Panc1 (cell line): ENCODE results near the gene DGCR6. TPM values are rescaled to one million over a fixed set of nuclear protein-coding genes. Genes with fewer than 3 reads are reported as not detected.

Experiments used
- ATAC-seq: fragments of 200-7000 bp; cut with Tn5 transposase; 2 replicates; pipeline ENCODE4 v1.9.1; 2020; ENCODE audit warnings: mild to moderate bottlenecking, moderate library complexity
- BruUV-seq: library from RNA; stranded (reverse); fragments of 400-500 nt; replicated peaks from 2 replicates; lab custom pipeline; 2021; lab: Mats Ljungman, UMichigan
- CTCF ChIA-PET: fragments of 300-600 bp; sonication (Branson Sonifier 250); formaldehyde crosslinking; loops from one replicate; lab custom pipeline; 2022; ENCODE audit warnings: antibody characterized with exemption; lab: Charles Lee
- POLR2A ChIA-PET: fragments of 300-600 bp; sonication (Branson Sonifier 250); formaldehyde crosslinking; loops from one replicate; lab custom pipeline; 2022; ENCODE audit warnings: antibody characterized with exemption; lab: Charles Lee
- DNase-seq: peaks from one replicate; pipeline ENCODE4 v3.0.0-alpha.2; 2010; ENCODE audit warnings: low read depth, low spot score
- H3K27ac ChIP-seq: 2 replicates; pipeline ENCODE4 v1.5.1; 2011; ENCODE audit warnings: mild to moderate bottlenecking, low read length, inconsistent platforms
- H3K27me3 ChIP-seq: fragments of 200-500 bp; sonication (Bioruptor generic); 2 replicates; pipeline ENCODE4 v1.6.0; 2014; ENCODE audit warnings: low read length, inconsistent platforms; ENCODE audit not compliant: control insufficient read depth, insufficient read depth
- H3K36me3 ChIP-seq: fragments of 200-500 bp; sonication (Bioruptor generic); 2 replicates; pipeline ENCODE4 v1.5.1; 2014; ENCODE audit warnings: inconsistent platforms, mild to moderate bottlenecking, low read length, moderate library complexity; ENCODE audit not compliant: control insufficient read depth, insufficient read depth
- H3K4me1 ChIP-seq: 2 replicates; pipeline ENCODE4 v1.5.1; 2011; ENCODE audit warnings: inconsistent platforms, mild to moderate bottlenecking, low read length, moderate library complexity; ENCODE audit not compliant: control insufficient read depth, insufficient read depth
- H3K4me3 ChIP-seq, 2 experiments: 2 replicates each; pipeline ENCODE4 v1.5.1; 2011 to 2012; ENCODE audit warnings: low read depth in 2 of 2, low read length in 2 of 2, mild to moderate bottlenecking in 2 of 2, inconsistent platforms in 1 of 2, moderate library complexity in 1 of 2
- H3K9me3 ChIP-seq: fragments of 200-500 bp; sonication (Bioruptor generic); 2 replicates; pipeline ENCODE4 v1.5.1; 2014; ENCODE audit warnings: low read depth, mild to moderate bottlenecking, inconsistent platforms, low read length, moderate library complexity; ENCODE audit not compliant: control insufficient read depth, insufficient read depth
- CTCF ChIP-seq: fragments of 450-650 bp; IDR thresholded peaks from 2 replicates; pipeline ENCODE4 v1.5.1; 2017; ENCODE audit warnings: mild to moderate bottlenecking
- POLR2AphosphoS5 ChIP-seq: IDR thresholded peaks from 2 replicates; pipeline ENCODE4 v1.6.1; 2012; ENCODE audit warnings: mild to moderate bottlenecking, low read depth, low read length, moderate library complexity
- SIN3A ChIP-seq: IDR thresholded peaks from 2 replicates; pipeline ENCODE4 v1.6.1; 2012; ENCODE audit warnings: low read depth, mild to moderate bottlenecking, low read length, moderate library complexity, borderline replicate concordance; ENCODE audit not compliant: insufficient read depth
- TCF7L2 ChIP-seq: IDR thresholded peaks from 2 replicates; pipeline ENCODE4 v1.6.1; 2011; ENCODE audit warnings: mild to moderate bottlenecking, low read depth, low read length, inconsistent platforms
- in situ Hi-C: cut with HindIII; loops from 2 replicates; pipeline ENCODE4 v1.10.0; 2016; ENCODE audit warnings: low sequenced_read_pairs, low pct_unique_long_range_greater_than_20kb
- intact Hi-C: fragments of 100-400 bp; cut with micrococcal nuclease; formaldehyde crosslinking; loops from one replicate; pipeline ENCODE4 v1.10.0; 2022; ENCODE audit not compliant: unreplicated experiment
- total RNA-seq: library from RNA; stranded (reverse); gene quantifications from one replicate; pipeline ENCODE4 v1.2.1, GENCODE V29; 2021; ENCODE audit not compliant: unreplicated experiment
- TF ChIP-seq, protein P1 (sequence below), 2 experiments: IDR thresholded peaks; 2 replicates each; pipeline ENCODE4 v1.6.1; 2011 to 2012; ENCODE audit warnings: low read depth in 2 of 2, control low read depth in 1 of 2, low read length in 1 of 2, mild to moderate bottlenecking in 1 of 2, moderate library complexity in 1 of 2; ENCODE audit not compliant: insufficient read depth in 1 of 2

The DGCR6 gene
- total RNA-seq, 1 experiment from 2014 or later = 2.2 TPM

- Histone ChIP-seq H3K27ac (no peak overlapping the region), H3K9me3 (no peaks in the 10 kb centered on the region), H3K36me3 (no peaks in the 10 kb centered on the region), H3K4me1 (no peaks in the 10 kb centered on the region), H3K4me3 (no peak overlapping the region), H3K27me3 (no peaks in the 10 kb centered on the region)
- BruUV-seq = no TSS peak
- in situ Hi-C loops (no loop called here), intact Hi-C loops (no loop called here)
- ATAC-seq (no peak), DNase-seq (no peak)
- TF ChIP-seq TCF7L2 (no peak), CTCF (no peak), POLR2AphosphoS5 (no peak), SIN3A (no peak)
- TF ChIP-seq, protein P1, sequence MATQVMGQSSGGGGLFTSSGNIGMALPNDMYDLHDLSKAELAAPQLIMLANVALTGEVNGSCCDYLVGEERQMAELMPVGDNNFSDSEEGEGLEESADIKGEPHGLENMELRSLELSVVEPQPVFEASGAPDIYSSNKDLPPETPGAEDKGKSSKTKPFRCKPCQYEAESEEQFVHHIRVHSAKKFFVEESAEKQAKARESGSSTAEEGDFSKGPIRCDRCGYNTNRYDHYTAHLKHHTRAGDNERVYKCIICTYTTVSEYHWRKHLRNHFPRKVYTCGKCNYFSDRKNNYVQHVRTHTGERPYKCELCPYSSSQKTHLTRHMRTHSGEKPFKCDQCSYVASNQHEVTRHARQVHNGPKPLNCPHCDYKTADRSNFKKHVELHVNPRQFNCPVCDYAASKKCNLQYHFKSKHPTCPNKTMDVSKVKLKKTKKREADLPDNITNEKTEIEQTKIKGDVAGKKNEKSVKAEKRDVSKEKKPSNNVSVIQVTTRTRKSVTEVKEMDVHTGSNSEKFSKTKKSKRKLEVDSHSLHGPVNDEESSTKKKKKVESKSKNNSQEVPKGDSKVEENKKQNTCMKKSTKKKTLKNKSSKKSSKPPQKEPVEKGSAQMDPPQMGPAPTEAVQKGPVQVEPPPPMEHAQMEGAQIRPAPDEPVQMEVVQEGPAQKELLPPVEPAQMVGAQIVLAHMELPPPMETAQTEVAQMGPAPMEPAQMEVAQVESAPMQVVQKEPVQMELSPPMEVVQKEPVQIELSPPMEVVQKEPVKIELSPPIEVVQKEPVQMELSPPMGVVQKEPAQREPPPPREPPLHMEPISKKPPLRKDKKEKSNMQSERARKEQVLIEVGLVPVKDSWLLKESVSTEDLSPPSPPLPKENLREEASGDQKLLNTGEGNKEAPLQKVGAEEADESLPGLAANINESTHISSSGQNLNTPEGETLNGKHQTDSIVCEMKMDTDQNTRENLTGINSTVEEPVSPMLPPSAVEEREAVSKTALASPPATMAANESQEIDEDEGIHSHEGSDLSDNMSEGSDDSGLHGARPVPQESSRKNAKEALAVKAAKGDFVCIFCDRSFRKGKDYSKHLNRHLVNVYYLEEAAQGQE (IDR thresholded peaks at IDR 0.05; ENCODE audit: insufficient read depth in 1 of 2, low read depth in 2 of 2, low read length in 1 of 2) = no peak
- ChIA-PET POLR2A (no interaction called here), CTCF (no interaction called here)
Measured at GRCh38 chr22:18925368-18926064, 19.4 kb downstream of the DGCR6 start.

- Histone ChIP-seq H3K27ac (no peak overlapping the region), H3K4me3 (no peak overlapping the region), H3K4me1 (no peaks in the 10 kb centered on the region), H3K27me3 (no peaks in the 10 kb centered on the region), H3K36me3 (no peaks in the 10 kb centered on the region), H3K9me3 (no peaks in the 10 kb centered on the region)
- no peak for ATAC-seq
- no peak for DNase-seq
- CTCF ChIA-PET = no interaction called here
- in situ Hi-C loops = no loop called here
- no TSS peak for BruUV-seq
- TF ChIP-seq SIN3A = no peak
- TF ChIP-seq, protein P1 (IDR thresholded peaks at IDR 0.05; ENCODE audit: insufficient read depth in 1 of 2, low read depth in 2 of 2, low read length in 1 of 2) = no peak
- TF ChIP-seq TCF7L2 = no peak
- no peak for TF ChIP-seq CTCF
- TF ChIP-seq POLR2AphosphoS5 = no peak
- POLR2A ChIA-PET = no interaction called here
- intact Hi-C loops = no loop called here
Measured at GRCh38 chr22:18927020-18927419, 20.9 kb downstream of the DGCR6 start.
